Tongue (tissue), 2 donors: ENCODE data around the gene OPN4. TPM values are rescaled to one million over a fixed set of nuclear protein-coding genes. Genes with fewer than 3 reads are reported as not detected.

Experiments
- DNase-seq: peaks from one replicate; pipeline ENCODE4 v3.0.0-alpha.2; 2015
- total RNA-seq: library from RNA; depleted of rRNA; stranded (reverse); fragments of >200 nt; gene quantifications from one replicate; pipeline ENCODE4 v1.2.3, GENCODE V29; 2014

OPN4 gene
- total RNA-seq, 1 donor from 2014 or later: not detected

GRCh38 chr10:86662186-86663045 lies 8.1 kb downstream of the OPN4 start:
- DNase-seq: no peak

- no peak for DNase-seq
Measured at GRCh38 chr10:86663046-86663345, 8.6 kb downstream of the OPN4 start.

GRCh38 chr10:86663576-86664339 lies 9.4 kb downstream of the OPN4 start:
- DNase-seq: no peak

GRCh38 chr10:86664341-86665217 lies 10.2 kb downstream of the OPN4 start:
- peak; percentile 90 for DNase-seq

- DNase-seq: no peak
Measured at GRCh38 chr10:86665218-86665607, 10.9 kb downstream of the OPN4 start.

- no peak for DNase-seq
Measured at GRCh38 chr10:86665868-86666267, 11.5 kb downstream of the OPN4 start.

- DNase-seq: peak; percentile 79
Measured at GRCh38 chr10:86666538-86666937, 12.2 kb downstream of the OPN4 start.

GRCh38 chr10:86667421-86668181 lies 13.3 kb downstream of the OPN4 start:
- peak; percentile 92 for DNase-seq

- peak; percentile 87 for DNase-seq
Measured at GRCh38 chr10:86668297-86669165, 14.2 kb downstream of the OPN4 start, which contains the start of gene LDB3. Gene LDB3, plus strand, starts transcription at chr10:86668511. Its CDS starts 181 bp downstream, at chr10:86668692.

GRCh38 chr10:86670290-86670811 lies 16.0 kb downstream of the OPN4 start:
- peak; percentile 77 for DNase-seq

- DNase-seq: no peak
Measured at GRCh38 chr10:86670876-86671275, 16.5 kb downstream of the OPN4 start.

- peak; percentile 60 for DNase-seq
Measured at GRCh38 chr10:86671419-86671818, 17.1 kb downstream of the OPN4 start.

- peak; percentile 67 for DNase-seq
Measured at GRCh38 chr10:86671985-86672710, 17.8 kb downstream of the OPN4 start.

GRCh38 chr10:86673216-86673826 lies 19.0 kb downstream of the OPN4 start:
- peak; percentile 3 for DNase-seq

- DNase-seq: peak; percentile 65
Measured at GRCh38 chr10:86673827-86674581, 19.7 kb downstream of the OPN4 start.

- DNase-seq: peak; percentile 49
Measured at GRCh38 chr10:86674912-86675311, 20.6 kb downstream of the OPN4 start.

- DNase-seq: no peak
Measured at GRCh38 chr10:86677374-86677773, 23.0 kb downstream of the OPN4 start.
